Suprapubic skin (tissue), 3 donors: ENCODE results near the gene ITGA8.
"Not testable (repeated sequence)": the region's sequence is repeated elsewhere in the genome, so short reads cannot be mapped to it uniquely, and the experiment has no call there.

ENCODE experiments used
- EP300 ChIP-seq: sonication (generic); formaldehyde crosslinking; IDR thresholded peaks from one replicate; pipeline ENCODE4 v1.6.1; 2017; ENCODE audit warnings: antibody characterized with exemption
- POLR2A ChIP-seq, 2 donors: fragments of 450-650 bp; IDR thresholded peaks; one replicate each; pipeline ENCODE4 v1.6.1; 2017; ENCODE audit warnings: antibody characterized with exemption in 2 of 2, mild to moderate bottlenecking in 2 of 2, moderate library complexity in 2 of 2
- TF ChIP-seq, protein P1 (sequence below), 2 donors: fragments of 200-600 bp in 1 of 2; fragments of 450-650 bp in 1 of 2; sonication (generic) in 1 of 2; IDR thresholded peaks; one replicate each; pipeline ENCODE4 v1.5.1; 2016 to 2019; ENCODE audit warnings: antibody characterized with exemption in 2 of 2, mild to moderate bottlenecking in 1 of 2, moderate library complexity in 1 of 2

GRCh38 chr10:15761224-15761623 lies 41.5 kb upstream of the ITGA8 start:
- TF ChIP-seq POLR2A (IDR thresholded peaks at IDR 0.05); EP300: not testable (repeated sequence)
- TF ChIP-seq, protein P1, sequence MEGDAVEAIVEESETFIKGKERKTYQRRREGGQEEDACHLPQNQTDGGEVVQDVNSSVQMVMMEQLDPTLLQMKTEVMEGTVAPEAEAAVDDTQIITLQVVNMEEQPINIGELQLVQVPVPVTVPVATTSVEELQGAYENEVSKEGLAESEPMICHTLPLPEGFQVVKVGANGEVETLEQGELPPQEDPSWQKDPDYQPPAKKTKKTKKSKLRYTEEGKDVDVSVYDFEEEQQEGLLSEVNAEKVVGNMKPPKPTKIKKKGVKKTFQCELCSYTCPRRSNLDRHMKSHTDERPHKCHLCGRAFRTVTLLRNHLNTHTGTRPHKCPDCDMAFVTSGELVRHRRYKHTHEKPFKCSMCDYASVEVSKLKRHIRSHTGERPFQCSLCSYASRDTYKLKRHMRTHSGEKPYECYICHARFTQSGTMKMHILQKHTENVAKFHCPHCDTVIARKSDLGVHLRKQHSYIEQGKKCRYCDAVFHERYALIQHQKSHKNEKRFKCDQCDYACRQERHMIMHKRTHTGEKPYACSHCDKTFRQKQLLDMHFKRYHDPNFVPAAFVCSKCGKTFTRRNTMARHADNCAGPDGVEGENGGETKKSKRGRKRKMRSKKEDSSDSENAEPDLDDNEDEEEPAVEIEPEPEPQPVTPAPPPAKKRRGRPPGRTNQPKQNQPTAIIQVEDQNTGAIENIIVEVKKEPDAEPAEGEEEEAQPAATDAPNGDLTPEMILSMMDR (IDR thresholded peaks at IDR 0.05), result not testable (repeated sequence)
